WTC11 (cell line): ENCODE results near the gene SLC35D1. TPM values are rescaled to one million over a fixed set of nuclear protein-coding genes. Genes with fewer than 3 reads are reported as not detected.
A peak's percentile ranks its signal among the peaks of the same experiment; 100 is the strongest.

ENCODE experiments used
- ATAC-seq: fragments of 200-7000 bp; cut with Tn5 transposase; 2 replicates; pipeline ENCODE4 v1.10.0; 2021; ENCODE audit warnings: mild to moderate bottlenecking, moderate library complexity
- CTCF ChIA-PET: fragments of 300-600 bp; sonication (Branson Sonifier 250); formaldehyde crosslinking; loops from one replicate; lab custom pipeline; 2021; ENCODE audit warnings: antibody characterized with exemption; lab: Charles Lee
- POLR2A ChIA-PET: fragments of 350-600 bp; sonication (Branson Sonifier 250); formaldehyde crosslinking; loops from one replicate; lab custom pipeline; 2021; ENCODE audit warnings: antibody characterized with exemption; lab: Charles Lee
- DNase-seq: peaks from one replicate; pipeline ENCODE4 v3.0.0; 2021; ENCODE audit warnings: low spot score
- H3K27ac Mint-ChIP-seq: 2 replicates; pipeline ENCODE4 v1.8.0; 2021; ENCODE audit warnings: mixed read lengths
- H3K27me3 Mint-ChIP-seq: 2 replicates; pipeline ENCODE4 v1.8.0; 2021; ENCODE audit warnings: low read depth, mild to moderate bottlenecking, moderate library complexity, mixed read lengths
- H3K36me3 Mint-ChIP-seq: 2 replicates; pipeline ENCODE4 v1.8.0; 2021; ENCODE audit warnings: mixed read lengths
- H3K4me1 Mint-ChIP-seq: 2 replicates; pipeline ENCODE4 v1.8.0; 2022; ENCODE audit warnings: mixed read lengths
- H3K4me3 Mint-ChIP-seq: 2 replicates; pipeline ENCODE4 v1.8.0; 2021; ENCODE audit warnings: mild to moderate bottlenecking, moderate library complexity, mixed read lengths
- H3K9me3 Mint-ChIP-seq: 2 replicates; pipeline ENCODE4 v1.8.0; 2021; ENCODE audit warnings: mixed read lengths
- AR ChIP-seq: fragments of 250-450 bp; sonication (Bioruptor Pico); IDR thresholded peaks from 2 replicates; pipeline ENCODE4 v1.9.0; 2021; ENCODE audit warnings: mild to moderate bottlenecking
- ATF1 ChIP-seq: sonication (generic); formaldehyde crosslinking; IDR thresholded peaks from 2 replicates; pipeline ENCODE4 v1.8.1; 2023; ENCODE audit warnings: mild to moderate bottlenecking, moderate library complexity, missing genetic modification reagents
- CREB1 ChIP-seq: sonication (generic); formaldehyde crosslinking; IDR thresholded peaks from 2 replicates; pipeline ENCODE4 v1.8.0; 2023; ENCODE audit warnings: mild to moderate bottlenecking, missing genetic modification reagents
- E2F5 ChIP-seq: sonication (generic); formaldehyde crosslinking; IDR thresholded peaks from 2 replicates; pipeline ENCODE4 v1.8.1; 2022; ENCODE audit warnings: mild to moderate bottlenecking, moderate library complexity, missing genetic modification reagents
- ESRRA ChIP-seq: sonication (generic); formaldehyde crosslinking; IDR thresholded peaks from 2 replicates; pipeline ENCODE4 v1.8.1; 2022; ENCODE audit warnings: mild to moderate bottlenecking, missing genetic modification reagents, borderline replicate concordance
- GTF2I ChIP-seq: fragments of 250-450 bp; sonication (Bioruptor Pico); conservative IDR thresholded peaks from 2 replicates; pipeline ENCODE4 v1.4.0; 2021; ENCODE audit warnings: mild to moderate bottlenecking
- IRF2 ChIP-seq: sonication (generic); formaldehyde crosslinking; IDR thresholded peaks from 2 replicates; pipeline ENCODE4 v1.8.0; 2022; ENCODE audit warnings: low read depth, missing genetic modification reagents, borderline replicate concordance
- KAT7 ChIP-seq: sonication (generic); formaldehyde crosslinking; IDR thresholded peaks from 2 replicates; pipeline ENCODE4 v1.8.1; 2023; ENCODE audit warnings: missing genetic modification reagents, mild to moderate bottlenecking, borderline replicate concordance
- MLX ChIP-seq: sonication (generic); formaldehyde crosslinking; IDR thresholded peaks from 2 replicates; pipeline ENCODE4 v1.8.1; 2023; ENCODE audit warnings: mild to moderate bottlenecking, missing genetic modification reagents, moderate library complexity
- PREB ChIP-seq: sonication (generic); formaldehyde crosslinking; IDR thresholded peaks from 2 replicates; pipeline ENCODE4 v1.8.1; 2022; ENCODE audit warnings: mild to moderate bottlenecking, missing genetic modification reagents, moderate library complexity, borderline replicate concordance
- STAT6 ChIP-seq: sonication (generic); formaldehyde crosslinking; conservative IDR thresholded peaks from 2 replicates; pipeline ENCODE4 v1.8.1; 2023; ENCODE audit warnings: mild to moderate bottlenecking, low read depth, missing genetic modification reagents, moderate library complexity
- TEAD4 ChIP-seq: sonication (generic); formaldehyde crosslinking; IDR thresholded peaks from 2 replicates; pipeline ENCODE4 v1.8.0; 2022; ENCODE audit warnings: mild to moderate bottlenecking, missing genetic modification reagents
- ZNF138 ChIP-seq: sonication (generic); formaldehyde crosslinking; conservative IDR thresholded peaks from 2 replicates; pipeline ENCODE4 v1.8.1; 2022; ENCODE audit warnings: mild to moderate bottlenecking, moderate library complexity, missing genetic modification reagents
- ZNF263 ChIP-seq: sonication (generic); formaldehyde crosslinking; IDR thresholded peaks from 2 replicates; pipeline ENCODE4 v1.8.1; 2022; ENCODE audit warnings: low read depth, mild to moderate bottlenecking, moderate library complexity, missing genetic modification reagents
- ZSCAN18 ChIP-seq: fragments of 250-450 bp; sonication (Bioruptor Pico); IDR thresholded peaks from 2 replicates; pipeline ENCODE4 v2.1.2; 2022; ENCODE audit warnings: mild to moderate bottlenecking, moderate library complexity
- total RNA-seq: library from RNA; stranded (reverse); gene quantifications from 3 replicates; pipeline ENCODE4 v1.2.3, GENCODE V29; 2021

Gene SLC35D1
- total RNA-seq, 1 experiment from 2014 or later = 2.4 TPM

GRCh38 chr1:67031859-67032247 lies 22.1 kb downstream of the SLC35D1 start:
- peak overlapping the region; percentile 11; the same call in 1 of the 2 replicates for H3K27ac Mint-ChIP-seq
- TF ChIP-seq ZNF138 (CRISPR knock-in tag) (no peak), GTF2I (CRISPR knock-in tag) (no peak), KAT7 (no peak), IRF2 (CRISPR knock-in tag) (no peak), CREB1 (CRISPR knock-in tag) (no peak), TEAD4 (CRISPR knock-in tag) (no peak), PREB (CRISPR knock-in tag) (no peak), MLX (CRISPR knock-in tag) (no peak), ZNF263 (CRISPR knock-in tag) (no peak), ZSCAN18 (no peak), E2F5 (CRISPR knock-in tag) (no peak), ESRRA (CRISPR knock-in tag) (no peak), STAT6 (CRISPR knock-in tag) (no peak), ATF1 (CRISPR knock-in tag) (no peak), AR (CRISPR knock-in tag) (no peak)
- H3K27me3 Mint-ChIP-seq = no peaks in the 10 kb centered on the region
- no peaks in the 10 kb centered on the region for H3K4me1 Mint-ChIP-seq
- DNase-seq (no peak), ATAC-seq (no peak)
- ChIA-PET CTCF (no interaction called here), POLR2A (no interaction called here)
- peaks cover 17% of the 10 kb centered on the region for H3K9me3 Mint-ChIP-seq
- peaks cover 17% of the 10 kb centered on the region for H3K36me3 Mint-ChIP-seq
- H3K4me3 Mint-ChIP-seq = no peak overlapping the region
